Tibial artery (tissue), 4 donors: Measurements from ENCODE around the gene LETM1.

Source experiments
- DNase-seq, 2 donors: peaks; one replicate each; pipeline ENCODE4 v3.0.0-alpha.2; 2019
- H3K27ac ChIP-seq, 2 donors: fragments of 200-600 bp; sonication (generic) in 1 of 2; 1 replicate in 1 of 2; 2 replicates in 1 of 2; pipeline ENCODE4 v1.5.1; 2018 to 2019; ENCODE audit warnings: mild to moderate bottlenecking in 1 of 2
- H3K27me3 ChIP-seq, 2 donors: fragments of 200-600 bp; sonication (generic) in 1 of 2; one replicate each; pipeline versions ENCODE4 v1.5.1 to v1.6.0; 2016 to 2019
- H3K36me3 ChIP-seq, 3 donors: fragments of 200-600 bp; sonication (generic) in 2 of 3; one replicate each; pipeline ENCODE4 v1.5.1; 2016 to 2019; ENCODE audit warnings: mild to moderate bottlenecking in 2 of 3
- H3K4me1 ChIP-seq, 4 donors: fragments of 200-600 bp; sonication (generic) in 2 of 4; 1 replicate in 3 of 4; 2 replicates in 1 of 4; pipeline ENCODE4 v1.5.1; 2016 to 2019
- H3K4me3 ChIP-seq, 2 donors: fragments of 200-600 bp; sonication (generic) in 1 of 2; 1 replicate in 1 of 2; 2 replicates in 1 of 2; pipeline ENCODE4 v1.5.1; 2018 to 2019; ENCODE audit warnings: mild to moderate bottlenecking in 2 of 2
- H3K9me3 ChIP-seq, 3 donors: fragments of 200-600 bp; sonication (generic) in 1 of 3; one replicate each; pipeline ENCODE4 v1.5.1; 2016 to 2019
- CTCF ChIP-seq, 2 experiments: fragments of 200-600 bp in 1 of 2; fragments of 450-650 bp in 1 of 2; IDR thresholded peaks; one replicate each; pipeline ENCODE4 v1.5.1; 2017 to 2019; ENCODE audit warnings: antibody characterized with exemption in 2 of 2, mild to moderate bottlenecking in 1 of 2, moderate library complexity in 1 of 2
- intact Hi-C: fragments of 100-400 bp; cut with DNase I; formaldehyde crosslinking; loops from one replicate; pipeline ENCODE4 v1.15.0; 2023; ENCODE audit warnings: low total_unique reads

The LETM1 gene

GRCh38 chr4:1789552-1789951 is 66.4 kb downstream of the LETM1 start:
- no peak for TF ChIP-seq CTCF (IDR thresholded peaks at IDR 0.05)

DNA sequence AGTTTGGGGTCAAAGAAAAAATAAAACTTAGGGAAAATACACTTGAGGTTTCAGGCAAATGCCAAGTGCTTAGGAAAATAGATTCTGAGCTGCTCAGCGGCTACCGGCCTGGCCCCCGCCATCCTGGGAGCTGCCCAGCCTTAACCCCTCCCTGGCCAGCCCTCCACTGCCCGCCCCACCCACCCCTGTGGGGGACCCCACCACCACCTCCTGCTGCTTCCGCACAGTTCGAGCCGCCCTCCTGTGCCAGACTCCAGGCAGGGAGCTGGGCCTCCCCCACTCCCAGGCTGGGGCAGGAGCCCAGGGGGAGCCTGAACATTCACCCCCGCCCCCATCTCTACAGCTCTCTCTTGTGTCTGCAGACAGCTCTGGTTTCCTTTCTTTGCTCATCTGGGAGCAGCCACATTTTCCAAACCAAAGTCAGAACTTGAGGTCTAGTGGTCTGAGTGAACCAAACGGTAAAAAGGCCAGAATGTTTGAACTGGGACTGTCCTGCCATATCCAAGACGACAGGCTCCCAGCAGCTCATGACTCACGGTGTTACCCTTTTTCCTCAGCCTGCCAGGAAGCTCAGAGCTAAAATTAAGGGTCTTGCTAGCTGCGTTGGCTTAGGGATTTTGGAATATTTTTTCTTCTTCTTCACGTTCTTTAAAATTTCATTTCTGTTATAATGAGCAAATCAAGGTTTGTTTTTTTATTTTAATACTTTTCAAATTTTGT is 67.5 kb downstream of the LETM1 start:
- no peak for DNase-seq
- intact Hi-C loops = no loop called here
- Histone ChIP-seq H3K36me3 (no peaks in the 10 kb centered on the region), H3K9me3 (no peaks in the 10 kb centered on the region), H3K27me3 (peaks cover 0 to 42% of the 10 kb centered on the region in 2 donors), H3K4me3 (no peak overlapping the region), H3K4me1 (peaks cover 0 to 13% (median 5%) of the 10 kb centered on the region in 4 donors), H3K27ac (no peak overlapping the region)
- no peak for TF ChIP-seq CTCF (IDR thresholded peaks at IDR 0.05)

More at GRCh38 chr4:1789552-1789951, 66.4 kb downstream of the LETM1 start:
- intact Hi-C loops = no loop called here
- Histone ChIP-seq H3K9me3 (no peaks in the 10 kb centered on the region), H3K27ac (no peak overlapping the region), H3K4me1 (peaks cover 0 to 22% (median 15%) of the 10 kb centered on the region in 4 donors), H3K27me3 (peaks cover 0 to 50% of the 10 kb centered on the region in 2 donors), H3K36me3 (no peaks in the 10 kb centered on the region), H3K4me3 (no peak overlapping the region)
- DNase-seq = no peak

GRCh38 chr4:1787411-1788077 is 68.4 kb downstream of the LETM1 start:
- intact Hi-C loops = no loop called here
- DNase-seq = no peak
- H3K36me3 ChIP-seq = no peaks in the 10 kb centered on the region

DNA sequence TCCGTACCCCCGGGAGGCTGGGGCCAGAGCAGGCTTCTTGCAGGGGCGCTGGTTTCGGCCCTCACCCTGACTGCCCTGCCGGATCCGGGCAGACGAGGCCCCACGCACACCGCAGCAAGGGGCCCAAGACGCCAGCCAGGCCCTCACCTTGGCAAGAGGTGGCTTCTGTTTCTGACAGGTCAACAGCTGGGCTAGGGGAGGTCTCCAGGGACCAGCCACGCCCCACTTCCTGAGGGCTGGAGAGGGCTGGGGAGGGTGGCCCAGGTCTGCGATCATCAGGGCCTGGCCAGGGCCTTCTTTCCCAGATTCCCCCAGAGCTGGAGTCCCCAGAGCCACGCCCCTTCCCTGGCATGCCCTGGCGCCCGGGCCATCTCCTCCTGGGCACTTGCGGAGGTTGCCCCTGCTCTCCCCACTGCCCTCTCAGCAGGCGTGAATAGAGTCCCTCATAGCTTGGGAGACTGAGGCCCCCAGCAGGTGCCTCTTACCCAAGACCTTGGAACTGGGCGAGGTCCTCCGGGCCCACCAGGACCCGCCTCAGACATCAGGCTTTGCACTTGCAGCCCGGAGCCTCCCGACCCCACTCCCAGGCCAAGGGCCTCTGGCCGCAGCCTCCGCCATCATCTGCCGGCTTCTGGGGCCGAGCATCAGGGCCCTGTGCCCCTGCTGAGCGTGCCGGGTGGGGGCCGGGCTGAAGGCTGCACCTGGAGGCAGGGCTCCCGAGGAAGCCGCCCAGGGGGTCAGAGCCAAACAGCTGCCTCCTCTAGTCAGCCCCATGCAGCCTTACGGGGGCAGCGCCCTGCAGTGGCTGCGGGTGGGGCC is 69.2 kb downstream of the LETM1 start:
- intact Hi-C loops = no loop called here
- Histone ChIP-seq H3K4me1 (peaks cover 0 to 9% (median 4%) of the 10 kb centered on the region in 4 donors), H3K9me3 (no peaks in the 10 kb centered on the region), H3K4me3 (no peak overlapping the region), H3K27me3 (peaks cover 0 to 31% of the 10 kb centered on the region in 2 donors), H3K36me3 (no peaks in the 10 kb centered on the region), H3K27ac (no peak overlapping the region)
- no peak for DNase-seq
- no peak for TF ChIP-seq CTCF (IDR thresholded peaks at IDR 0.05)

More at GRCh38 chr4:1787411-1788077, 68.4 kb downstream of the LETM1 start:
- Histone ChIP-seq H3K9me3 (no peaks in the 10 kb centered on the region), H3K27ac (no peak overlapping the region), H3K27me3 (peaks cover 0 to 38% of the 10 kb centered on the region in 2 donors), H3K4me3 (no peak overlapping the region), H3K4me1 (peaks cover 0 to 9% (median 4%) of the 10 kb centered on the region in 4 donors)
- no peak for TF ChIP-seq CTCF (IDR thresholded peaks at IDR 0.05)

- Histone ChIP-seq H3K9me3 (no peaks in the 10 kb centered on the region), H3K4me3 (no peak overlapping the region), H3K27me3 (peaks cover 0 to 30% of the 10 kb centered on the region in 2 donors), H3K36me3 (no peaks in the 10 kb centered on the region), H3K4me1 (peaks cover 0 to 9% (median 4%) of the 10 kb centered on the region in 4 donors), H3K27ac (no peak overlapping the region)
- TF ChIP-seq CTCF (IDR thresholded peaks at IDR 0.05) = no peak
- no peak for DNase-seq
- intact Hi-C loops = no loop called here
Observed at GRCh38 chr4:1785592-1785991, 70.4 kb downstream of the LETM1 start.
